Heart left ventricle (tissue), 13 donors: Measurements from ENCODE around the gene ATAD5.

Experiments used
- CTCF ChIP-seq, 12 donors: fragments of 200-600 bp; sonication (generic) in 4 of 12; IDR thresholded peaks; one replicate each; pipeline versions ENCODE4 v1.5.0 to v1.8.0; 2018 to 2022; ENCODE audit warnings: antibody characterized with exemption in 12 of 12, mild to moderate bottlenecking in 5 of 12
- POLR2A ChIP-seq, 2 donors: fragments of 450-650 bp; IDR thresholded peaks; one replicate each; pipeline ENCODE4 v1.6.1; 2017; ENCODE audit warnings: antibody characterized with exemption in 2 of 2, mild to moderate bottlenecking in 2 of 2, moderate library complexity in 2 of 2
- donor health status: ischemic (EF 13 %, LVEDD 7.1; RV severe dilation, severe dysfunction).
- donor health status: DM: no; HTN: yes; CAD: no.
- donor health status: DM: no; HTN: no; CAD: no.
- donor health status: ischemic (EF 25% LVEDD 6.9; RV normal size, moderate dysfunction).
- donor health status: ischemic (EF 25% LVEDD 5.7; RV mildly dilated, moderate dysfunction).
- donor health status: ischemic (EF 35%, LVEDD 5.7; RV mildly dilated, moderate dysfunction).
- donor health status: nonischemic (EF 11% LVEDD 7.7; RV severe dilation, severe dysfunction).
- donor health status: DM: yes; HTN: yes; CAD: no.
- donor health status: PGD.
- donor health status: ischemic (EF 29% LVEDD 5.4; RV normal size, mild dysfunction).
- donor health status: nonischemic (EF 23%, LVEDD 6.1; RV moderate dilation, normal function).

GRCh38 chr17:30840771-30841170 lies 9.0 kb downstream of the ATAD5 start:
- TF ChIP-seq CTCF (IDR thresholded peaks at IDR 0.05) = no peak
- no peak for TF ChIP-seq POLR2A (IDR thresholded peaks at IDR 0.05)
